ENCODE measurements around the gene CRACR2B.

Gene CRACR2B

GRCh38 chr11:809287-810039 is 18.3 kb upstream of the CRACR2B start, which contains the start of gene RPLP2:
TSS of gene RPLP2 (plus strand) at chr11:809967. CDS start at chr11:810235, 268 bp downstream.
- peak; percentile 99 for DNase-seq (ENCODE audit: low spot score)
- TF ChIP-seq CTCF (IDR thresholded peaks at IDR 0.05; ENCODE audit: extremely low read depth, missing control alignments), result no peak

- no peak for TF ChIP-seq CTCF (IDR thresholded peaks at IDR 0.05; ENCODE audit: extremely low read depth, missing control alignments)
- no peak for DNase-seq (ENCODE audit: low spot score)
Measured at GRCh38 chr11:810040-810567, 17.6 kb upstream of the CRACR2B start.

GRCh38 chr11:811446-812245 is 16.1 kb upstream of the CRACR2B start:
- TF ChIP-seq CTCF (IDR thresholded peaks at IDR 0.05; ENCODE audit: extremely low read depth, missing control alignments), result no peak
- no peak for DNase-seq (ENCODE audit: low spot score)

- TF ChIP-seq CTCF (IDR thresholded peaks at IDR 0.05; ENCODE audit: extremely low read depth, missing control alignments), result no peak
- no peak for DNase-seq (ENCODE audit: low spot score)
Measured at GRCh38 chr11:812390-812789, 15.3 kb upstream of the CRACR2B start.

GRCh38 chr11:813072-813455 is 14.7 kb upstream of the CRACR2B start:
- no peak for DNase-seq (ENCODE audit: low spot score)
- no peak for TF ChIP-seq CTCF (IDR thresholded peaks at IDR 0.05; ENCODE audit: extremely low read depth, missing control alignments)

- no peak for DNase-seq (ENCODE audit: low spot score)
- no peak for TF ChIP-seq CTCF (IDR thresholded peaks at IDR 0.05; ENCODE audit: extremely low read depth, missing control alignments)
Measured at GRCh38 chr11:813456-814096, 14.1 kb upstream of the CRACR2B start.

All from GM20000 (cell line).